Activated naive CD4-positive, alpha-beta T cell treated with anti-CD3 and anti-CD28 coated beads, Interleukin-2, amount 10 ng/mL, durations not matched to agents 7 days and 5 days (primary cell): ENCODE measurements around the gene NPR3.

Source experiments
- CTCF ChIA-PET: fragments of 350-600 bp; sonication (Branson Sonifier 250); formaldehyde crosslinking; loops from one replicate; lab custom pipeline; 2021; ENCODE audit warnings: antibody characterized with exemption; lab: Charles Lee
- DNase-seq: peaks from one replicate; pipeline ENCODE4 v3.0.0-alpha.2; 2020
- H3K27ac Mint-ChIP-seq: one replicate; pipeline ENCODE4 v1.8.0; 2021; ENCODE audit warnings: mild to moderate bottlenecking, moderate library complexity, mixed read lengths
- H3K27me3 Mint-ChIP-seq: one replicate; pipeline ENCODE4 v1.8.0; 2021; ENCODE audit warnings: mild to moderate bottlenecking, mixed read lengths
- H3K36me3 Mint-ChIP-seq: one replicate; pipeline ENCODE4 v1.8.0; 2021; ENCODE audit warnings: mixed read lengths
- H3K4me1 Mint-ChIP-seq: one replicate; pipeline ENCODE4 v1.8.0; 2021; ENCODE audit warnings: mixed read lengths
- H3K4me3 Mint-ChIP-seq: one replicate; pipeline ENCODE4 v1.8.0; 2021; ENCODE audit warnings: mild to moderate bottlenecking, moderate library complexity, mixed read lengths
- H3K9me3 Mint-ChIP-seq: one replicate; pipeline ENCODE4 v1.8.0; 2021; ENCODE audit warnings: mixed read lengths

Gene NPR3

GRCh38 chr5:32833127-32833526 lies 122.0 kb downstream of the NPR3 start:
- H3K4me3 Mint-ChIP-seq, result no peak overlapping the region
- no peaks in the 10 kb centered on the region for H3K27me3 Mint-ChIP-seq
- no peak overlapping the region for H3K27ac Mint-ChIP-seq
- H3K36me3 Mint-ChIP-seq, result no peaks in the 10 kb centered on the region
- CTCF ChIA-PET, result no interaction called here
- no peak for DNase-seq
- H3K9me3 Mint-ChIP-seq, result peaks cover 2% of the 10 kb centered on the region
- peaks cover 16% of the 10 kb centered on the region for H3K4me1 Mint-ChIP-seq

GRCh38 chr5:32833663-32834062 lies 122.5 kb downstream of the NPR3 start:
- peaks cover 16% of the 10 kb centered on the region for H3K4me1 Mint-ChIP-seq
- H3K27me3 Mint-ChIP-seq, result no peaks in the 10 kb centered on the region
- no peak overlapping the region for H3K27ac Mint-ChIP-seq
- no peak overlapping the region for H3K4me3 Mint-ChIP-seq
- H3K9me3 Mint-ChIP-seq, result peaks cover 2% of the 10 kb centered on the region
- H3K36me3 Mint-ChIP-seq, result no peaks in the 10 kb centered on the region
- CTCF ChIA-PET, result no interaction called here
- no peak for DNase-seq

GRCh38 chr5:32834251-32834650 lies 123.1 kb downstream of the NPR3 start:
- H3K27me3 Mint-ChIP-seq, result no peaks in the 10 kb centered on the region
- CTCF ChIA-PET, result no interaction called here
- no peak overlapping the region for H3K27ac Mint-ChIP-seq
- no peak overlapping the region for H3K4me3 Mint-ChIP-seq
- H3K36me3 Mint-ChIP-seq, result no peaks in the 10 kb centered on the region
- peaks cover 16% of the 10 kb centered on the region for H3K4me1 Mint-ChIP-seq
- H3K9me3 Mint-ChIP-seq, result peaks cover 2% of the 10 kb centered on the region
- DNase-seq, result no peak

- Mint-ChIP-seq H3K4me1 (peaks cover 16% of the 10 kb centered on the region), H3K36me3 (no peaks in the 10 kb centered on the region), H3K27me3 (no peaks in the 10 kb centered on the region), H3K4me3 (no peak overlapping the region), H3K9me3 (peaks cover 2% of the 10 kb centered on the region), H3K27ac (no peak overlapping the region)
- DNase-seq, result no peak
- CTCF ChIA-PET, result no interaction called here
Measured at GRCh38 chr5:32836176-32836575, 125.1 kb downstream of the NPR3 start.

- Mint-ChIP-seq H3K4me1 (peaks cover 16% of the 10 kb centered on the region), H3K27ac (no peak overlapping the region), H3K27me3 (no peaks in the 10 kb centered on the region), H3K36me3 (no peaks in the 10 kb centered on the region), H3K4me3 (no peak overlapping the region), H3K9me3 (peaks cover 2% of the 10 kb centered on the region)
- DNase-seq, result no peak
- CTCF ChIA-PET, result no interaction called here
Measured at GRCh38 chr5:32837211-32837610, 126.1 kb downstream of the NPR3 start.

- H3K27ac Mint-ChIP-seq, result no peak overlapping the region
- CTCF ChIA-PET, result no interaction called here
- H3K9me3 Mint-ChIP-seq, result peaks cover 3% of the 10 kb centered on the region
- no peaks in the 10 kb centered on the region for H3K36me3 Mint-ChIP-seq
- no peak for DNase-seq
- H3K27me3 Mint-ChIP-seq, result no peaks in the 10 kb centered on the region
- H3K4me1 Mint-ChIP-seq, result peaks cover 20% of the 10 kb centered on the region
- no peak overlapping the region for H3K4me3 Mint-ChIP-seq
Measured at GRCh38 chr5:32839106-32839505, 128.0 kb downstream of the NPR3 start.

- H3K27me3 Mint-ChIP-seq, result no peaks in the 10 kb centered on the region
- H3K27ac Mint-ChIP-seq, result no peak overlapping the region
- CTCF ChIA-PET, result no interaction called here
- H3K36me3 Mint-ChIP-seq, result no peaks in the 10 kb centered on the region
- peaks cover 11% of the 10 kb centered on the region for H3K4me1 Mint-ChIP-seq
- peaks cover 3% of the 10 kb centered on the region for H3K9me3 Mint-ChIP-seq
- no peak overlapping the region for H3K4me3 Mint-ChIP-seq
- DNase-seq, result no peak
Measured at GRCh38 chr5:32840606-32841005, 129.5 kb downstream of the NPR3 start.
